A673 (cell line): ENCODE data around the gene ARHGAP1.

Experiments used
- EZH2 ChIP-seq: fragments of 200-600 bp; sonication (generic); IDR thresholded peaks from 2 replicates; pipeline ENCODE4 v1.6.1; 2017; ENCODE audit warnings: borderline replicate concordance, low read depth, mild to moderate bottlenecking, mixed read lengths, antibody characterized with exemption, low read length; ENCODE audit not compliant: poor library complexity, severe bottlenecking
- TF ChIP-seq, protein P1 (sequence below): fragments of 300-800, 200-600 bp; sonication (generic); conservative IDR thresholded peaks from 2 replicates; pipeline ENCODE4 v1.5.1; 2017; ENCODE audit warnings: low read depth, mild to moderate bottlenecking, antibody characterized with exemption, low read length, moderate library complexity, mixed read lengths

DNA sequence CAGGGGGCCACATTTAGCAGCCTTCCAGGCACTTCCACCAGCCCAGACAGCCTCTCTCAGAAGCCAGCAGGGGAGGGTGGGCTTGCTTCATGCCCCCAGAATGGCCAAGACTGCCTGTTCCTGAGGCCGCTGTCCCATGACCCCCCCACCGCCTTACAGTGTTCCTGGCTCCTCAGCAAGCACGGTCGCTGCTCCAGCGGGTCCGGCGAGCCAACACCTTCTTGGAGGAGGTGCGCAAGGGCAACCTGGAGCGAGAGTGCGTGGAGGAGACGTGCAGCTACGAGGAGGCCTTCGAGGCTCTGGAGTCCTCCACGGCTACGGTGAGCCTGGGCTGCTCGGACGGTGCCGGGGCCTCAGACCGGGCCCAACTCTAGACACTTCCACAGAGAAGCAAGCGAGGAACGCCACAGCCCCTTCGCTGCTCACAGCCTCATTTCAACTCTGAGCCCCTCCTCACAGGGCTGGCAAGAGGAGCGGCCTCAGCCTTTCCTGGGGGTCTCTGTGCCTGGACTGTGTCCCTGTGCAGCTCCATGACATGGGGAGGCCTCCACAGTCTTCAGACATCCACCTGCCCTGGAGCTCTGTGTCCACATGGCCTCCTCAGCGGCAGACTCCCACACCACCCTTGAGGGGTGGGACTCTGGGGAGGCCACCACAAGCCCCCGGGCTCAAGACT is 19.3 kb upstream of the ARHGAP1 start:
- TF ChIP-seq, protein P1, sequence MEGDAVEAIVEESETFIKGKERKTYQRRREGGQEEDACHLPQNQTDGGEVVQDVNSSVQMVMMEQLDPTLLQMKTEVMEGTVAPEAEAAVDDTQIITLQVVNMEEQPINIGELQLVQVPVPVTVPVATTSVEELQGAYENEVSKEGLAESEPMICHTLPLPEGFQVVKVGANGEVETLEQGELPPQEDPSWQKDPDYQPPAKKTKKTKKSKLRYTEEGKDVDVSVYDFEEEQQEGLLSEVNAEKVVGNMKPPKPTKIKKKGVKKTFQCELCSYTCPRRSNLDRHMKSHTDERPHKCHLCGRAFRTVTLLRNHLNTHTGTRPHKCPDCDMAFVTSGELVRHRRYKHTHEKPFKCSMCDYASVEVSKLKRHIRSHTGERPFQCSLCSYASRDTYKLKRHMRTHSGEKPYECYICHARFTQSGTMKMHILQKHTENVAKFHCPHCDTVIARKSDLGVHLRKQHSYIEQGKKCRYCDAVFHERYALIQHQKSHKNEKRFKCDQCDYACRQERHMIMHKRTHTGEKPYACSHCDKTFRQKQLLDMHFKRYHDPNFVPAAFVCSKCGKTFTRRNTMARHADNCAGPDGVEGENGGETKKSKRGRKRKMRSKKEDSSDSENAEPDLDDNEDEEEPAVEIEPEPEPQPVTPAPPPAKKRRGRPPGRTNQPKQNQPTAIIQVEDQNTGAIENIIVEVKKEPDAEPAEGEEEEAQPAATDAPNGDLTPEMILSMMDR, result no peak
- TF ChIP-seq EZH2, result no peak
